GM19023 (cell line): ENCODE measurements around the gene PRRG3.
A peak's percentile ranks its signal among the peaks of the same experiment; 100 is the strongest.

ENCODE experiments used
- ATAC-seq: cut with Tn5 transposase; IDR thresholded peaks from one replicate; pipeline ENCODE4 v1.9.1; 2021; ENCODE audit warnings: mild to moderate bottlenecking, moderate library complexity; ENCODE audit not compliant: unreplicated experiment

The PRRG3 gene

GRCh38 chrX:151741606-151742005, 46.3 kb downstream of the PRRG3 start:
- ATAC-seq: no peak

GRCh38 chrX:151742311-151742710, 47.1 kb downstream of the PRRG3 start:
- no peak for ATAC-seq

- no peak for ATAC-seq
These were observed 48.6 kb downstream of the PRRG3 start for GRCh38 chrX:151743651-151744470.

- no peak for ATAC-seq
These were observed 50.4 kb downstream of the PRRG3 start for GRCh38 chrX:151745651-151746050.

GRCh38 chrX:151746502-151746901, 51.2 kb downstream of the PRRG3 start:
- ATAC-seq: no peak

- ATAC-seq: no peak
These were observed 55.3 kb downstream of the PRRG3 start for GRCh38 chrX:151750511-151750910.

- no peak for ATAC-seq
These were observed 57.6 kb downstream of the PRRG3 start for GRCh38 chrX:151752847-151753246.

GRCh38 chrX:151753313-151754046, 58.2 kb downstream of the PRRG3 start:
- peak; percentile 84 for ATAC-seq

- ATAC-seq: no peak
These were observed 58.8 kb downstream of the PRRG3 start for GRCh38 chrX:151754047-151754429.

- no peak for ATAC-seq
These were observed 59.5 kb downstream of the PRRG3 start for GRCh38 chrX:151754641-151755215.
